GM18870 (cell line): ENCODE data around the gene KCNMB2.
"Not testable (repeated sequence)": the region's sequence is repeated elsewhere in the genome, so short reads cannot be mapped to it uniquely, and the experiment has no call there.

Experiments
- ATAC-seq: cut with Tn5 transposase; IDR thresholded peaks from one replicate; pipeline ENCODE4 v1.9.1; 2021; ENCODE audit warnings: moderate library complexity; ENCODE audit not compliant: unreplicated experiment

Gene KCNMB2

GRCh38 chr3:178745861-178746655, 209.8 kb downstream of the KCNMB2 start:
- not testable (repeated sequence) for ATAC-seq

GRCh38 chr3:178748874-178749273, 212.6 kb downstream of the KCNMB2 start:
- ATAC-seq: no peak

- ATAC-seq: no peak
Measured at GRCh38 chr3:178749471-178749870, 213.2 kb downstream of the KCNMB2 start.

GRCh38 chr3:178750639-178751300, 214.5 kb downstream of the KCNMB2 start:
- ATAC-seq: no peak

- ATAC-seq: no peak
Measured at GRCh38 chr3:178752843-178753242, 216.6 kb downstream of the KCNMB2 start.

GRCh38 chr3:178754852-178755510, 218.7 kb downstream of the KCNMB2 start:
- ATAC-seq: no peak

GRCh38 chr3:178761024-178761423, 224.8 kb downstream of the KCNMB2 start:
- no peak for ATAC-seq

- ATAC-seq: no peak
Measured at GRCh38 chr3:178761461-178761860, 225.2 kb downstream of the KCNMB2 start.

GRCh38 chr3:178762385-178762784, 226.1 kb downstream of the KCNMB2 start:
- ATAC-seq: no peak

GRCh38 chr3:178765472-178765871, 229.2 kb downstream of the KCNMB2 start:
- no peak for ATAC-seq

GRCh38 chr3:178767581-178767980, 231.3 kb downstream of the KCNMB2 start:
- ATAC-seq: no peak

GRCh38 chr3:178768072-178768864, 232.0 kb downstream of the KCNMB2 start:
- ATAC-seq: peak; percentile 76

- no peak for ATAC-seq
Measured at GRCh38 chr3:178771511-178771910, 235.3 kb downstream of the KCNMB2 start.

GRCh38 chr3:178772746-178773145, 236.5 kb downstream of the KCNMB2 start:
- no peak for ATAC-seq

GRCh38 chr3:178773358-178773757, 237.1 kb downstream of the KCNMB2 start:
- no peak for ATAC-seq

GRCh38 chr3:178777718-178778411, 241.6 kb downstream of the KCNMB2 start:
- peak; percentile 86 for ATAC-seq

- ATAC-seq: no peak
Measured at GRCh38 chr3:178778589-178778988, 242.4 kb downstream of the KCNMB2 start.

GRCh38 chr3:178785961-178786360, 249.7 kb downstream of the KCNMB2 start:
- no peak for ATAC-seq

- ATAC-seq: no peak
Measured at GRCh38 chr3:178787960-178788359, 251.7 kb downstream of the KCNMB2 start.

GRCh38 chr3:178794711-178795110, 258.5 kb downstream of the KCNMB2 start:
- no peak for ATAC-seq
